GM21360 (cell line): ENCODE measurements around the gene IRX5.
A peak's percentile ranks its signal among the peaks of the same experiment; 100 is the strongest.

Experiments
- ATAC-seq: cut with Tn5 transposase; IDR thresholded peaks from one replicate; pipeline ENCODE4 v1.9.1; 2021; ENCODE audit warnings: mild to moderate bottlenecking, moderate library complexity; ENCODE audit not compliant: unreplicated experiment

Gene IRX5

DNA sequence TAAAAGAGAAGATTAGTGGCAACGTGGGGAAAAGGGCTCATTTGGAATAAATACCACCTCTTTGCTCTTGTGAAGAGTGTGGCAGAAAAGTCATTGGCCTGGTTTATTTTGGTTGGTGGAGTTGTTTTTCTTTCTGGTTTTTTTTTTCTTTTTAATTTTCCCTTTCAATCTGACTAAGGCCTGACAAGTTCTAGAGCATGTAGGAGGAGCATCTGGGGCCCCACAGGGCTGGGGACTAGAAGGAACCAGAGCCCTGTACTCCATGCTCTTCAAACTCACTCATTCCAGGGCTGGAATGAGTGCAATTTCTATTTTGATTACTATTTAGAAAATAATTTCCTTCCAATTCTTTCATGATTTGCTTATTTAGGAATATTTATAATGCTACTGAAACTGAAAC is 13.3 kb downstream of the IRX5 start:
- peak; percentile 63 for ATAC-seq

- ATAC-seq, result no peak
These were observed 14.4 kb downstream of the IRX5 start for GRCh38 chr16:54945063-54945462.

GRCh38 chr16:54946909-54947308 is 16.2 kb downstream of the IRX5 start:
- no peak for ATAC-seq

GRCh38 chr16:54947616-54948015 is 17.0 kb downstream of the IRX5 start:
- ATAC-seq, result no peak

GRCh38 chr16:54952195-54952594 is 21.5 kb downstream of the IRX5 start:
- ATAC-seq, result no peak

GRCh38 chr16:54953461-54953860 is 22.8 kb downstream of the IRX5 start:
- ATAC-seq, result no peak

GRCh38 chr16:54954220-54954619 is 23.6 kb downstream of the IRX5 start:
- ATAC-seq, result no peak

DNA sequence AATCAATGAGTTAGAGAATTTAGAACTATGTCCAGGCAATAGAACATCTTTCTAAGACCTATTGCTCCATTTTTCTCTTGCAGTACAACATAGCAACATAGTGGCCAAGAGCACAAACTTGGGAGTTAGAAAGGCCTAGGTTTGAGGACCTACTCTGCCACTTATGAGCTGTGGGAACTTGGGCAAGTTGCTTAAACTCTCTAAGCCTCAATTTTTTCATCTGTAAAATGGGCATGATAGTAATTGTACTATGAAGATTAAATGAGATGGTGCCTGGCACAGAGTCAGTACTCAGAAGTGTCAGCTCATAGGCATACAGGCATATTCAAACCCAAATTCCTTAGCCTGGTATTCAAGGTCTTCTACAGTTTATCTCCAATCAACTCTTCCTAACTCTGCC is 25.1 kb downstream of the IRX5 start:
- ATAC-seq, result no peak

DNA sequence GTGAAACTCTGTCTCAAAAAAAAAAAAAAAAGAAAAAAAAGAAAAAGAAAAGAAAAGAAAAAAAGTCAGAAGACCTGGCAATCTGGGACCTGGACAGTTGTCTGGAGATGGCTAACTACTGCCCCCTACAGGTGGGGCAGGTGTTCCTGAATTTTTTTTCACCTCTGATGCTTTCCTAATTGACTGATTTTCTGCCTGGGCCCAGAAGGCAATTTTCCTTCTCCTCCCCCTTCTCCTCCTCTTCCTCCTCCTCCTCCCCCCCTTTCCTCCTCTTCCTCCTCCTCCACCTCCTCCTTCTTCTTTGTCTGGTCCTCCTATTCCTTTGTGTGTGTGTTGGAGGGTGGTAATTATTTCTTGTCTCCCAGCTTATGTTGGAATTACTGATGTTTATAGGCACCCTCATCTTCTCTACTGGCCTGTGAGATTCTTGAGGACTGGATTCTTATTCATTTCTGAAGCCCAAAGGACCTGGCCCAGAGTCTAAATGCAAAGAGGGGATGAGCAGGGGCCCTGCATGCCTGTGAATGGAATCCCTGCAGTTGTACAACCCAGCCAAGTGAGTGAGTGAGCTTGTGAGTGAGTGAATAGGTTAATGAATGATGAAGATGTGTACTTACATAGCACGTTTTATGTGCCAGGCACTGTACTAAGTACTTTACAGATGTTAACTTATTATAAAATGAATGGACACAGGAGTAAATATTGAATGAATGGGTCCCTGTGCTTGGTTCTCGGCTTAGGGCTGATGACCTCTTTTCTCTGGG is 26.9 kb downstream of the IRX5 start:
- ATAC-seq, result no peak

- no peak for ATAC-seq
These were observed 31.4 kb downstream of the IRX5 start for GRCh38 chr16:54962045-54962444.

- no peak for ATAC-seq
These were observed 33.6 kb downstream of the IRX5 start for GRCh38 chr16:54964239-54964638.

GRCh38 chr16:54965464-54965863 is 34.8 kb downstream of the IRX5 start:
- no peak for ATAC-seq

DNA sequence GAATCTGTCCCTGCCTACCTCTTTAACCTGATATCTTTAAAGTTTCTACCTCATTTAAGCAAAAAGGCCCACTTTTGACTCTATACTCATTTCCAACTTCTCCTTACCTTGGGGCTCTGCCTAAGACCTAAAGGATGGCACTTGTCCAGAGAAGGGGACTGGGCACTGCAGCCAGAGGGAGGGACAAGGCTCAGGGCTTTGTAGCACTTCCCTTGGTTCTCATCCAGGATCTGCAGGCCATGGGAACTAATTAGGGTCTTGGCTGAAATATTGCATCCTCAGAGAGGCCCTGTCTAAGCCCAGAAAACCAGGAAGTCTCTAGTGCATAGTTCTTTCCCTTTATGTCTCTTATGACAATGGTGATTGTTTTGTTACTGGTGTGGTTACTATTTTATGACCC is 37.3 kb downstream of the IRX5 start:
- ATAC-seq, result no peak

DNA sequence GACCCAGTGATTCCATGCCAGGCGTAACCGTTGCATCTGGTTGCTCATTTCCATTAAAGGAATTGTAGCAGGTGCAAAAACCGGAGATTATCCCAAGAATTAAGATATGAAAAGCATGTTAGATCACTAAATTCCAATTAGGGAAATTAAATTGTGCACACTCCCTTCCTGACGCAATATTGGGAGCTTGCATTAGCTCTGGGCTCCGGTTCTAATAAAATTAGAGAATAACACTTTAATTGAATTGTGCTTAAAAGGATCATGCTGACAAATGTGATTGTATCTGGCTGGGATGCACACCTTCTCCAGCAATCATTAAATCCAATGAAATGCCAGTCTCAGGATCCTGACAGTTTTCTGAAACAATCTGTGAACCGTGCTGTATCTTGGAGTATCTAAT is 38.1 kb downstream of the IRX5 start:
- ATAC-seq, result no peak

DNA sequence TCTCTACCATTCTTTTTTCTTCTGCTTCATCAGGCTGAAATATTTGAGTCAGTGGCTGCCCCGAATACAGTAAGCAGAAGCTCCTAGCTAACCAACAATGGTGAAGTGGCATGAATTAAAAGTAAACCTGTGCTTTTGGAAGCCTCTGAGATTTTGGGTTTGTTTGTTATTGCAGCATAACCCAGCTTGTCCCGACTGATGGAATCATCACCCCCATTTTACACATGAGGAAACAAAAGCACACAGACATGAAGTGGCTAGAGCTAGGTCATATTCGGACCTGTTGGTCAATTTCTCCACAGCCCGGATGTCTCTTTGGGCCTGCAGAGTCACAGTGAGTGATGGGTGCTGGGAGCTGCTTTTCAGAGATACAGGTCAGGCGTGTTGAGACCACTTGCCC is 39.4 kb downstream of the IRX5 start:
- ATAC-seq, result no peak

DNA sequence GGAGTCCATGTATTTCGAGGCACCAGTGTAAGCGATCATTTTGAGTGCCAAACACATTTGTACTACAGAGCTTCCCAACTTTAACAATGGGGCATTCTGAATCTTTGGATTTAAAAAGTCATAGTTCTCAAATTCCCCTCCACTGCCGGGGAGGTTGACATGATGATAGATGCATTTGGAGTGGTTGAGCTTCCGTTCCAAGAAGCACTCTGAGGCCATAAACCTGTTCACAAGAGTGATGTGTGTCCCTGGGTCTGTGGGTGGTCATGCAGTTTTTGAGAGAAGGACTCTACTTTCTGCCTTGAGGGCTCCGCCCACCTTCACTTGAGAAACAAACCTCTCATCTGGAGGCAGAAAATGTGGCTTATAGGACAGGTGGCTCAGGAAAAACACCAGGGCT is 43.7 kb downstream of the IRX5 start:
- ATAC-seq, result no peak

DNA sequence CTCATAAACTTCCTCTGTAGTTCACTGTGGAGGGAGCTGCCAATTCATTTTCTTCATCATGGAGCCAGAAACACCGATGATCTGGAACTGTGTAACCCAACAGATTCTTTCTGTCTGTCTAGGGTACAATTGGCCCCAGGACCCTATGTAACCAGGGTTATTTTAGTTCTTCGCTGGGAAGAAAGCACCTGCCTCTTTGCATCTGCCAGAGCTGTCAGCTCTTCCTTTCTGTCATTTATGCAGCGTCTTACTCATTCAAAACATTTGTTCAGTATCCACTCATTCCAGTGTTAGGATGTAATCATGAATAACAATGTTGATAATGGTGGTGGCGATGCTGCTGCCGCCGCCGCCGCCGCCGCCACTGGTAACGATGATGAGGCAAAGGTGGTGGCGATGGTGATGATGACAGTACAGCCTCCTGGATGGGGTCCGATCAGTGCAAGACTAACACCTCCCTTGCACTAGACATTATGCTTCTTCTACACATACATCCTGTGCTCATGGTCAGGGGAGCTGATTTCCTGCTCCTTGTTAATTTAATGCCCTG is 46.1 kb downstream of the IRX5 start:
- ATAC-seq, result no peak

GRCh38 chr16:54977211-54977610 is 46.5 kb downstream of the IRX5 start:
- no peak for ATAC-seq

DNA sequence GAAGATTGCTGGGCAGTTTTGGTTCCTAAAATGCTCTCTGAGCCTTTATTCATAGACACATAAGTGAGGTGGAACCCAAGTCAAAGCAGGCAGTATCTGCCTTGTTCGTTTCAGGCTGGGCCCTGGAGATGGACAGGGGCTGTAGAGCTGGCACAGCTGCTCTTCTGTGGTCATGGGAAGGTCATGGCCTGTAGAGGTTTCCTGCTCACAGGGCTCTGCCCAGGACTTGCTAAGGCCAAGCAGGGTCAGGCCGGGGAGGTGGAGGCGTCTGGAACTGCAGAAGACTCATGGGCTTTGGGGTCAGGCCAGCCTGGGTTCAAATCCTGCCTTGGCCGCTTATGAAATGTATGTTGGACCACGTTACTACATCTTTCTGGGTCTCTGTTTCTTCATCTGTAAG is 50.2 kb downstream of the IRX5 start:
- ATAC-seq, result no peak
